ENCODE data around the gene FLT4.
"Not testable (repeated sequence)": the region's sequence is repeated elsewhere in the genome, so short reads cannot be mapped to it uniquely, and the experiment has no call there.

Gene FLT4

DNA sequence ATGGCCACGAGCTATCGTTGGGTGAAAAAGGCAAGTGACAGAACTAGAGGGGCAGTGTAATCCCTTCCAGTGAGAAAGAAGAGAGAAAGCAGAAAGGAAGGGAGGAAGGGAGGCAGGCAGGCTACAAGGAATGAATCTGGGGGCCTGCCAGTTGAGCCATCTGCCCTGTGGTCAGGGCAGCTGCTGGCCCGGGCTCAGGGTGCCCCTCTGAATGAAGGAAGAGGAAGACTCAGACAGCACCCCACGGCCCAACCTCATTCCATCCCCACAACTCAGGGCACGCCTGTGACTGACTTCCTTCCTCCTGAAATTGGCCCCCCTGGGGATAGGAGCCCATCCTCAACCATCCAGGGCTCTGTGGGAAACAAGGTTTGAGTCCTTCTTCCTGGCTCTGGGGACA lies 20.3 kb upstream of the FLT4 start:
- DNase-seq, result no peak

DNA sequence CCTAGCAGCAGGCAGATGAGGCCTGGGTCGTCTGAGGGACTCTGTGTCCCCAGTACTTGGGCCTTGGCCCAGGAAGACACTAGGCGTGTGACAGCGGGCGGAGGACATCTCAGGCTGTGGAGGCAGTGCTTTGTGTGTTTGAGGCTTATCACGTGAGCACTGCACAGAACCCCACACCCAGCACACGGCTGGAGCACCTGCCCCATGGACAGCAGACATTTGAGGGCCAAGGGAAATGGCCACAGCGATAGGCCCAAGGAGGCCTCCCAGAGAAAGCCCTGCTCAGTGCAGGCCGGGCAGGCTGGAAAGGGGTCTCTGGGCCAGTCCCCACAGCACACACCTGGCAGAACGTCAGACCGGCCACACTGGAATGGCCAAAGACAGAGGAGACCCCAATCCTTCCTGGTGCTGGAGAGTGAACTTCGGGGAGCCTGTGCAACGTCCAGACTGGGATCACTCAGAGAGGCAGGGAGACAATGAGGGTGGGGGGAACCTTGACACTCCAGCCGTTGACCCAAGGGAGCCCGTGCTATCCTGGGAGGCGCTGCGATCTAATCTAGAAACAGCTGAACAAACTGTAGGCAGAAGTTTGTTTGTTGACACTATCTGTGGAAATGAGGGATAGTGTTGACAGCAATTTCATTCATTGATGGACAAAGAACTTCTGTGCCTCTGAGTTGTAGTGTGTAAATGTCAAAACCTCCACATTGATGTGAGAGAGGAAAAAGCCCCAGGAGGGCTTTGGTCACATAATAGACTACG lies 19.6 kb upstream of the FLT4 start:
- no peak for DNase-seq

- DNase-seq, result no peak
Observed at GRCh38 chr5:180666812-180667211, 17.4 kb upstream of the FLT4 start.

- DNase-seq, result no peak
Observed at GRCh38 chr5:180665682-180666404, 16.4 kb upstream of the FLT4 start.

- DNase-seq, result no peak
Observed at GRCh38 chr5:180658774-180659564, 9.6 kb upstream of the FLT4 start.

GRCh38 chr5:180655243-180655642 lies 5.8 kb upstream of the FLT4 start:
- DNase-seq, result not testable (repeated sequence)

DNA sequence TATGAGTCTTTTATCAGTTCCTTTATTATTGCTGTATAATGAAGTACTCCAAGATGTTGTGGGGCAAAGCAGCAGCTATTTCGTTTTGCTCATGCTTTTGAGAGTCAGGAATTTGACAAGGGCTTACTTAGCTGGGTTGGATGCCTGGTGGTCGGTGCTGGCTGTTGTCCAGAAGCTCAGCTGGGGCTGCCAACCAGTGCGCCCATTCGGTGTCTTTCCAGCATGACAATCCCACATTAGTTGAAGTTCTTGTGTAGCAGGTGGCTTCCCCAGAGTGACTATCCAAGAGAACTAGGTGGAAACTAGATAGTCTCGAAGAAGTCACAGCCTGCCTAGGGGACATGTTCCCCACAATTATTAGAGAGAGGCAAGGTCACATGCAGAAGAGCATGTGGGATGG lies 3.4 kb upstream of the FLT4 start:
- no peak for DNase-seq

DNA sequence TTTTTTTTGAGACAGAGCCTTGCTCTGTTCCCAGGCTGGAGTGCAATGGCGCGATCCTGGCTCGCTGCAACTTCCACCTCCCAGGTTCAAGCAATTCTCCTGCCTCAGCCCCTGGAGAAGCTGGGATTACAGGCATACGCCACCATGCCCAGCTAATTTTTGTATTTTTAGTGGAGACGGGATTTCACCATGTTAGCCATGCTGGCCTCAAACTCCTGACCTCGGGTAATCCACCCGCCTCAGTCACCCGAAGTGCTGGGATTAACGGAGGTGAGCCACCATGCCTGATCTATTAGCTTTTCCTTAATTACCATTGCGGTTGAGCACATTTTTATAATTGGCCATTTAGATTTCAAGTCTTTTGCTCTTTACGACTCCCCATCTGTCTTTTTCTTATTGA lies 2.9 kb upstream of the FLT4 start:
- no peak for DNase-seq

DNA sequence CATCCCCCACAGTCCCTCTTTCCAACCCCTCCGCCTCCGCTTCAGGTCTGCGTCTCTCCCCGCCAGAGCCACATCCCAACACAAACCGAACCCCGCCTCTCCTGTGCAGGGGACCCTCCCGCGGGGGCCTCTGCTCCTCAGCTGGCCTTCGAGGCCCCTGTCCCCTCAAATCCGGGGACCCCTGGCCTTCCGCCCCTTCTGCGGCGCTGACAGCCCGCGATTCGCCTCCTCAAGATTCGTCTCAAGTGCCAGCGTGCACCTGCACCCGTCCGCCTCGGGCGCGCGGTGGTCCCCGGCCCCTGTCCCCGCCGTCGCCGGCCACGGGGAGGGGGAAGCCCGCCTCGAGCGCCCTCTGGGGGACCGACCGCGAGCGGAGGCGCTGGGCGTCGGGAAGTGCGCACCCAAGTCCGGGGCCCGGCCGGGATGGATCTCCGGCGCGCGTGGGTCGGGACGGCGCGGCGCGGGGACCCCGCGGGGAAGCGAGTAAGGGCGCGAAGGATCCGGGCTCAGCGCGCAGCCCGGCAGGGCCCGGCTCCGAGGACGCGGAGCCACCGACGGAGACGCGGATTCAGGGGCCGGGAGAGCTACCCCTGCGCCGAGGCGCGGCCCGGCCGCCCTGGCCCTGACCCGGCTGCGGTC lies 623 bp downstream of the FLT4 start:
- DNase-seq, result peak; percentile 8 to 19

- no peak for DNase-seq
Observed at GRCh38 chr5:180647941-180648500, 1.4 kb downstream of the FLT4 start.

DNA sequence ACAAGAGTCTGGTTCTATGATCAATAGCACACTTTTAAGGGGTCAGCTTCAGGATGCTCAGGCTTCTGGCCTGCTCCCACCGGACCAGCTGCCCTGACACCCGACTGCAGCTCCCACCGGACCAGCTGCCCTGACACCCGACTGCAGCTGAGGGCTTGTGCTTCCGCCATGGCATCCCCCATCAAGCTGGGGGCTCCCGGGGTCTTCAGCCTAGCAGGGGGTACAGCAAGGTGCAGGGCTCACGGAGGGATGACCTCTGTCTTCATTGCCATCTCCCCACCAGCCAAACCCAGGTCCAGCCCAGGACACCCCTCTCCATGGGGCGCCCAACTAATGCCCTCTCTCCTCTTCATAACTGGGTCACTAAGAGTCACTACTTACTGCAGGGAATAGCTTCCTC lies 1.9 kb downstream of the FLT4 start:
- DNase-seq, result no peak

- no peak for DNase-seq
Observed at GRCh38 chr5:180646963-180647305, 2.5 kb downstream of the FLT4 start.

DNA sequence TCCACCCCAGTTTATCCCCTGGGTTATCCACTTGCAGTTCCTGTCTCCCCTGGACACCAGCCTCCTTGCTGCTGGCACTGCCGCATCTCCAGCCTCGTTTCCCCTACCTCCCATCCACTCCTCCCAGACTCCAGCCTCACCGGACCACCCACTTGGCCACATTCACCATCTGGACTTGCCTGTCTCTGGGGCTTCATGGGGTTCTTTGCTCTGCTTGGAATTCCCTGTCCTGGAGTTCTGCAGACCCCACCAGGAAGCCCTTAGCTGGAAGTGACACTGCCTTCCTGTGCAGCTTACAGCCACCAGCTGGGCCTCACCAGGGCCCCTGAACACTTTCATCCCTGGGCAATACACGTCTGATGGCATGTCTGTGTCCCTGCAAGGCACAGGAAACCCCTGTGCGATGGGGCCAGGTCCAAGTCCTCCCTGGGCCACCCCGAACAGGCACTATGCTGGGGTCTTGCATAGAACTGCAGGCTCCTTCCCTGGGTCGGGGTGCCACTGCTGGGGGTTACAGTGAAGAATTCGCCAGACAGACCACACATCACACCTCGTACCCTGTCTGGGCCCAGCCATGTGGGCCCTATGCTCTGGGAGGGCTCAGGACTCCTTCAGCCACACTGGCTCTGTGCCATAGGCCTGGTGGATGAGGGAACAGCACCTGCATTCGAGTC lies 3.0 kb downstream of the FLT4 start:
- no peak for DNase-seq

- no peak for DNase-seq
Observed at GRCh38 chr5:180645274-180646204, 3.9 kb downstream of the FLT4 start.

DNA sequence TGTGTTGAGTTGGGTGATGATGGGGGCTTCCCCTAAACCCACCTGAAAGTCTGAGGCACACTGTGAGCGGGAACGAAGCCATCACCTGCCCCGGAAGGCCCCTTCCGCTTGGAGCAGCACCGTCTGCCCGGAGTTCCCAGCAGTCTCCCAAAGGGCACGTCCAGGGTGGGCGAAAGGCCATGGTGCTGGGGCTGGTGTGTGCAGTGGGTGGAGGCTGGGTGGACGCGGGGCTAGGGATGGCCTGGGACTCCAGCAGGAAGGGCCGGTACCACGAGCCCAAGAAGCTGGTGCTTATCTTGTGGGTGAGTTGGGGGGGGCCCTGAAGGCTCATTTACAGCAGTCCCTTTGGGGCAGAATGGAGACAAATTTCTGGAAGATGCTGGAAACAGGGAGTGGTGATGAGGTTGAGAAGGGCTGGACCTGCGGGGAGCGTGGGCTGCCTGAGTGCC lies 4.6 kb downstream of the FLT4 start:
- DNase-seq, result no peak

DNA sequence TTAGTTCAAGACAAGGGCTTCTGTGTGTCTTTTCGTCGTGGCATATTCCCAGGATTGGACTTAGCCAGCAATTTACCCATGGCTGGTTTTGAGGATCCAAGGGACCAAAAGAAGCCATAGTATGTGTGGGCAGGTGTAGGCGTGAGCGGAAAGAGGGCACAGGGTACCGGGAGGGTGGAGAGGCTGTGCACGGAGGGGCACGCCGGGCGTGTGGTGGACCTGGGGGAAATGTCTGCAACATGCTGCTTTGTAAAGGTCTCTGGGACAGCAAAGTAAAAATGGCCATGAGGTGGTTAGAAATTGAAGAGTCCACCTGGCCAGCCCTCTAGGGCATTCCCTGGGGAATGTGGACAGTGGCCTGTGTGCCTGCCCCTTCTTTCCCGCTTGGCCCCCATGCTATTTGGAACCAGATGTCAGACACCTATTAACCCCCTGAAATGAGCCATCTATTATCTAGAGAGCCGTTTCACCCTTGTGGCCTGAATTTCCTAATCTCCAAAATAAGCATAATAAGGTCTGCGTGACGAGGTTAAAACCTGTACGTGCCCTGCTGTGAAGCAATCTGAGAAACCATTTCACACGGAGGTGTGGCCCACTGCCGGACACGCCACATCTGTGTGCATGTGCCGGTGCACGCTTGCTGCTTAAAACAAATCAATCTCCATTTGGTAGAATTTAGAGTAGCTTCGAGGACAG lies 5.1 kb downstream of the FLT4 start:
- no peak for DNase-seq

GRCh38 chr5:180643191-180643851 lies 6.1 kb downstream of the FLT4 start:
- DNase-seq, result no peak

- DNase-seq, result no peak
Observed at GRCh38 chr5:180642779-180643178, 6.6 kb downstream of the FLT4 start.

DNA sequence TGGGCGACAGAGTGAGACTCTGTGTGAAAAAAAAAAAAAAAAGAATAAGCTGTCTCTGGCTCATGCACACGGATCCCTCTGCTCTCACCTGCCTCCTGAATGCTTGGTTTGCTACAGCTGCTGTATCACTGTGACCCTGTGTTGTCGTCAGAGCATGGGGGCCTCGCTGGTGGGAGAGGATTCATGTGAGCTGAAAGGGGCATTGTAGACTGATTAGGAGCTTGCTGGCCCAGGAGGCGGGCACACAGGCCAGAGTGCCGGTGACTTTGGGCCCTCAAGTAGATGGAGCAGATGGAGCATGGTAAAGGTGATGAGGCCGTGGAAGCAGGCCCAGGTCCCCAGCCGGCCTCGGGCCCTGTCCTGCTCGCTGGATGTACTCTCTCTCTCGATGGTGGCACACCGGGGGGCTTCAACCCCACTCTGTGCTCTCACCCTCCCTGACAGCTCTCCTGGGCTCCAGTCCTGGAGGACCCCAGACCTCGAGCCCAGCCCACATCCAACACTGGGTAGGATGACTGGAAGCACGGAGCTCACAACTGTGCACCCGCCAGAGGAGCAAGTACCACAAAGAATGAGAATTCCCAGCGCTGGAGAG lies 7.1 kb downstream of the FLT4 start:
- no peak for DNase-seq

DNA sequence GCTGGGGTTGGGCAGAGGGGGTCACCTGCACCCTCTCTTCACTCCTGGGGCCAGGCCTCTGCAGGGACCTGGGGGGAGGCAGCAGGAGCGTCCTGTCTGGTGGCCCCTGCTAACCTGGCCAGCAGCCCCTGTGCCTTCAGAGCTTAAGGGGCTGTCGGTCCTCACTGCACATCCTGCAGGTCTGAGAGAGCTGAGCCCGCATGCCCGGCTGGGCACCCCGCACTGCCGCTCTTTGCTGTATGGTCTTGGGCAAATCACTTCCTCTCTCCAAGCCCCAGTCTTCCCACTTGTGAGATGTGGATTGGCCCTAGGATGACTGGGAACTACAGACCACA lies 7.9 kb downstream of the FLT4 start:
- no peak for DNase-seq
